Measurements from ENCODE around the gene ZP3.
"Not testable (repeated sequence)": the region's sequence is repeated elsewhere in the genome, so short reads cannot be mapped to it uniquely, and the experiment has no call there.

The ZP3 gene

DNA sequence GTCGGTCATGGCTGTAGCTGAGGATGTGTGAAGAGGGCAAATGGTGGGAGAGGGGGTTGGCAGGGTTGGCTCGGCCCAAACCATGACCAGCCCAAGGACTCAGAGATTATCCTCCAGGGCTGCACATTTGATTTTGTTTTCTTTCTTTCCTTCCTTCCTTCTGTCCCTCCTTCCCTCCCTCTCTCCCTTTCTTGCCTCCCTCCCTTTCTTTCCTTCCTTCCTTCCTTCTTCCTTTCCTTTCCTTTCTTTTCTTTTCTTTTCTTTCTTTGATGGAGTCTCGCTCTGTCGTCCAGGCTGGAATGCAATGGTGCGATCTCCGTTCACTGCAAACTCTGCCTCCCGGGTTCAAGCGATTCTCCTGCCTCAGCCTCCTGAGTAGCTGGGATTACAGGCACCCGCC lies 19.0 kb upstream of the ZP3 start:
- no peak for DNase-seq

- DNase-seq: no peak
These were observed 17.0 kb upstream of the ZP3 start for GRCh38 chr7:76407718-76408117.

- no peak for DNase-seq
These were observed 16.6 kb upstream of the ZP3 start for GRCh38 chr7:76408121-76408560.

DNA sequence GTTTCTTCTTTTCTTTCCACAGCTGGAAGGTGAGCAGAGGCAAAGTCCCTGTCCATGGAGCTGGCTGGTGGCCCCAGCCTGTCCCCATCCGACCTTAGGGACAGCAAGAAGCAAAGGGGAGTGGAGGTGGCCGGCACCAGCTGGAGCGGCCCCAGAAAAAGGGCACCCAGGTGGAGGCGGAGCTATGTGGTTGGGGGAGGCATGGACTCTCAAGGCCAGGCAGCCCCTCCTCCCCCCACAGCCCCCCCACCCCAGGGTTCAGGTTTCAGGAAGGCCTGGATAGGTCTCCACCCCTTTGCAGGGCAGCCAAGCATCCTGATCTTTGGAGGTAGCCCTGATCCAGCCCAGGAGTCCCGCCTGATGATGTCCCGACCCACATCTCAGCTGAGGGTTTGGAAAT lies 15.2 kb upstream of the ZP3 start, which contains the start of gene SSC4D:
Gene SSC4D, minus strand, starts transcription at position 161 of the 400 bp plus-strand sequence. CDS start 5,258 bp downstream, outside the sequence.
- DNase-seq: no peak

DNA sequence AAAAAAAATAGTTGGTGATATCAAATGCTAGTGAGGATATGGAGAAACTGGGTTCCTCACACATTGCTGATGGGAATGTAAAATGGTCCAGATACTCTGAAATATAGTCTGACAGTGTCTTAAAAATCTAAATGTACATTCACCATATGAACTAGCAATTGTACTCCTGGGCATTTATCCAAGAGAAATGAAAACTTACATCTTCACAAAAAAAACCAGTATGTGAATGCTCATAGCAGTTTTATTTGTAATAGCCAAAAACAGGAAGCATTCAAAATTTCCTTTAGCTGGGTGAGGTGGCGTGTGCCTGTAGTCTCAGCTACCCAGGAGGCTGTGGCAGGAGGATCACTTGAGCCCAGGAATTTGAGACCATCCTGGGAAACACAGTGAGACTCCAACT lies 13.1 kb upstream of the ZP3 start:
- no peak for DNase-seq

DNA sequence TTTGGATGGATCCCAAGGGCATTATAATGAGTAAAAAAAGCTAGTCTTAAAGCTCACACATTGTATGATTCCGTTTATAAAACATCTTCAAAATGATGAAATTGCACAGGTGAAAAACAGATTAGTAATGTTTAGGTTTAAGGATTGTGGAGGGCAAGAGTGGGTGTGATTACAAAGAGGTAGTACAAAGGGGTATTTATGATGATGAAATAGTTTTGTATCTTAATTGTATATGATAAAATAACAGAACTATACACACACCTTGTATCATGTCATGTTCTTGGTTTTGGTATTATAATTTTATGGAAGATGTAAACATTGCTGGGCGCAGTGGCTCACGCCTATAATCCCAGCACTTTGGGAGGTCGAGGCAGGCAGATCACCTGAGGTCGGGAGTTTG lies 12.5 kb upstream of the ZP3 start:
- DNase-seq: no peak

GRCh38 chr7:76417654-76418310 lies 7.0 kb upstream of the ZP3 start:
- DNase-seq: not testable (repeated sequence)

GRCh38 chr7:76421097-76421496 lies 3.7 kb upstream of the ZP3 start:
- DNase-seq: not testable (repeated sequence)

- no peak for DNase-seq
These were observed 911 bp upstream of the ZP3 start for GRCh38 chr7:76423666-76424412.

DNA sequence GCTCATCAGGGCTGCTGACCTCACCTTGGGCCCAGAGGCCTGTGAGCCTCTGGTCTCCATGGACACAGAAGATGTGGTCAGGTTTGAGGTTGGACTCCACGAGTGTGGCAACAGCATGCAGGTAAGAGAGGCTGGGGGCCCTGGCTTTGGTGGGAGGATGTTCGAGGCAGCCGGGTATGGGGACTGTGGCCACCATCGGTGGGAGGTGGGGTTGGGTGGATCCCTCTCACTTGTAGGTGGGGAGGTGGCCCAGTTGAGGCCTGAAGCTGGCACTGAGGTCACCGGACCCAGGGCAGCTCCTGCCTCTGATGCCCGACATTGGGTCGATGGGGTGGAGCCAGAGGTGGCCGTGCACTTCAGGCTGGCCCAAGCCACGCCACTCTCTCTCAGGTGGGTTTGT lies 406 bp downstream of the ZP3 start:
- no peak for DNase-seq

- DNase-seq: not testable (repeated sequence)
These were observed 808 bp downstream of the ZP3 start for GRCh38 chr7:76425558-76425957.

GRCh38 chr7:76426246-76426645 lies 1.5 kb downstream of the ZP3 start:
- DNase-seq: no peak

GRCh38 chr7:76427635-76428034 lies 2.9 kb downstream of the ZP3 start:
- DNase-seq: no peak

DNA sequence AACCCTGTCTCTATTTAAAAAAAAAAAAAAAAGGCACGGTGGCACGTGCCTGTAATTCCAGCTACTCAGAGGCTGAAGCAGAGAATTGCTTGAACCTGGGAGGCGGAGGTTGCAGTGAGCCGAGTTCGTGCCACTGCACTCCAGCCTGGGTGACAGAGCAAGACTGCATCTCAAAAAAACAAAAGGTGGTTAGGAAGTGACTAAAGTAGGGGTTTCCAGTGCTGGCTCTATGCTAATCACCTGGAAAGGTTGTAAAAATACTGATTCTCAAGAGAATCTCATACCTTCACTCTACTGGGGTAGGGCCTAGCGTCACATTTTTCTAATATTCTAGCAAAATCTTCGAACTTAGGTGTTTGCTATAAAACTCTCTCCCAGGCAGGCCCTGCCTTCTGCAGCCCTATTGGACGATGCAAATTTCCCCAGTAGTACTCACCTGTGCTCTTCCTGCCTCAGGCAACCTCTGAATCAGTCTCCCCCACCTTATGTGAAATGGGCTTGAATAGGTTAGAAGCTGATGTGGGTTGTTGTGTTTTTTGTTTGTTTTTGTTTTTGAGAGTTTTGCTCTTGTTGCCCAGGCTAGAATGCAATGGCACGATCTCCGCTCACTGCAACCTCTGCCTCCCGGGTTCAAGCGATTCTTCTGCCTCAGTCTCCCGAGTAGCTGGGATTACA lies 3.5 kb downstream of the ZP3 start:
- DNase-seq: no peak

- DNase-seq: no peak
These were observed 4.4 kb downstream of the ZP3 start for GRCh38 chr7:76428868-76429805.

- DNase-seq: no peak
These were observed 5.5 kb downstream of the ZP3 start for GRCh38 chr7:76430211-76430610.

DNA sequence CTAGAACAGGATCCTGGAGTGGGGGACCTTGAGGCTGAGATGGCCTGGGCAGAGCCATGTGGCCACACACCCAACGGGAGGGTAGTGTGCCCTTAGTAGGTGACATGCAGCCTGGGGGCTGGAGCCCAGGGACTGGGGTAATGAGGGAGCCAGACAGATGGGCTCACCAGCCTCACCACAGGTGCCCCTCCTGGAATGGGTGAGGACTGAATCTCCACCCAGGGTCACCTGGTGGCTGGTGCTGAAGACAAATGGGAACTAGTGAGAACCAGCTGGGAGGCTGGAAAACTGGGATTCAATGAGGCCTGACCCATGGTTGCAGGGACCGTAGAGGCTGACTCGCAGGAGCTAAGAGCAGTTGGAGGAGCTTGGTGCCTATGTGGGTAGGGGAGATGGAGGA lies 6.1 kb downstream of the ZP3 start:
- no peak for DNase-seq

DNA sequence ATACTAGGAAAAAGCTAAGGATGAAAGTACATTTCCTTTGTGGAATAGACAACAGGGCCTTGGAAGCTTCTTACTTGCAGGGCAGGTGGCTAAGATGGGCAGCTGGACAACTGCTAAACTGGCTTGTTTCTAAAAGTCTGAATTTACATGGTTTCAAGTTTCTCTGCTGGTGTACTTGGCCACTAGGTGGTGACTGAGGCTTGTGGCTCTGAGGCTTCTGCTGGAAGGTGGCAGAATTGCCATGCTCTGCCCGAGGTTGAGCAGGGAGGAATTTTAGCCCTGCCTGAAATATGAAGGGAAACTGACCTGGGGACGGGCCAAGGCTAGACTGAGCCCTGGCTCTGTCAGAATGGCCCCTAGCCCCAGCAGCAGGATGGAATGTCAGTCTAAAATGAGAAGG lies 13.1 kb downstream of the ZP3 start:
- peak; percentile 10 for DNase-seq

DNA sequence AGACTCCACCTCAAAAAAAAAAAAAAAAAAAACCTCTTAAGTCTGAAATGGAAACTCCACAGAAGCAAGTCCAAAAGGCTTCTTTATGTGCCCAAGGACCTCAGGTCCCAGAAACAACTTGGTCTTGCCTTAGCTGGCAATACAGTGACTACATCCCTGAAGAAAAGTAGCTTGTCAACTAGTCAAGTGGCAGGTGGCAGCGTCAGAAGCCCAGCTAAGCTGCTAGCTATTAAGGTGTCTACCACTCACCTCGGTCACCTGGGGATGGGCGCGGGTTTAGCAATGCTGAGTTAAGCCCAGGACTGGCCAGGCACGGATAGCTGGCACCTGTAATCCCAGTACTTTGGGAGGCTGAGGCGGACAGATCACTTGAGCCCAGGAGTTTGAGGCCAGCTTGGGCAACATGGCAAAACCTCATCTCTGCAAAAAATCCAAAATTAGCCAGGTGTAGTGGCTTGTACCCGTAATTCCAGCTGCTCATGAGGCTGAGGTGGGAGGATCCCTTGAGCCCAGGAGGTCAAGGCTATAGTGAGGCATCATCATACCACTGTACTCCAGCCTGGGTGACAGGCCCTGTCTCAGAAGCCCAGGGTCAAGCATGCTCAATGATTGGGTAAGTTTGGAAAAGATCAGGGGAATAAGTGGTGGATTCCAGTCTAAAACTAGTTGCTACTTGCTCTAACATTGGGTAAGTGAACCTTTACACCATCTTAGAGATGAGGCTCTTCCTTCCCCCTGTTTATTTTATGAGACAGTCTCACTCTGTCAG lies 14.6 kb downstream of the ZP3 start:
- not testable (repeated sequence) for DNase-seq

DNA sequence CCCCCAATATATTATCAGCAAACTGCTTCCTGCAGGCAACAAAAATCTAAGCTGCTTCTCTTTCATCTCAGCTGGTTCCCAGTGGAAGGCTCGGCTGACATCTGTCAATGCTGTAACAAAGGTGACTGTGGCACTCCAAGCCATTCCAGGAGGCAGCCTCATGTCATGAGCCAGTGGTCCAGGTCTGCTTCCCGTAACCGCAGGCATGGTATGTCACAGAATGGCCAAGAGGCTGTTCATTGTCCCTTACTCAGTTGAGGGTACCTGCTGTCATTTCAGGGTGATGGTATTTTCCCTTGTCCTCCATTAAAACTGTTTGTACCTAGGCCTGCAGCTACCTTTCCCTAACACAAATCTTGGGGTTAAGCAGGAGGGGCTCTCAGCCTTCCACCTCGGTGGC lies 15.7 kb downstream of the ZP3 start:
- not testable (repeated sequence) for DNase-seq

DNA sequence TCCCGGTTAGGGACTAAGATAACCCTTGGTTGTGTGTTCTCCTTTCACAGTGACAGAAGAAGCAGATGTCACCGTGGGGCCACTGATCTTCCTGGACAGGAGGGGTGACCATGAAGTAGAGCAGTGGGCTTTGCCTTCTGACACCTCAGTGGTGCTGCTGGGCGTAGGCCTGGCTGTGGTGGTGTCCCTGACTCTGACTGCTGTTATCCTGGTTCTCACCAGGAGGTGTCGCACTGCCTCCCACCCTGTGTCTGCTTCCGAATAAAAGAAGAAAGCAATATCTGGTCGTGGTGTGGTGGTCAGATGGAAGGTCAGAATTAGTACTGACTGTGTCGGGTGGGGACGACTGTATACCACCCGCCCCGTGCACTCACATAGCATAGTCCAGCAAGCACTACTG lies 17.0 kb downstream of the ZP3 start:
- not testable (repeated sequence) for DNase-seq

Data from effector CD8-positive, alpha-beta T cell (primary cell).